ENCODE results near the gene SAMD4A.
A peak's percentile ranks its signal among the peaks of the same experiment; 100 is the strongest.

SAMD4A gene

GRCh38 chr14:54834727-54835126, 267.8 kb downstream of the SAMD4A start:
- no peak for DNase-seq (ENCODE audit: low read depth)

- DNase-seq (ENCODE audit: low read depth) = no peak
Observed at GRCh38 chr14:54836231-54836630, 269.3 kb downstream of the SAMD4A start.

- DNase-seq (ENCODE audit: low read depth) = no peak
Observed at GRCh38 chr14:54837508-54838149, 270.7 kb downstream of the SAMD4A start.

GRCh38 chr14:54838931-54839512, 272.1 kb downstream of the SAMD4A start:
- no peak for DNase-seq (ENCODE audit: low read depth)

- peak; percentile 71 for DNase-seq (ENCODE audit: low read depth)
Observed at GRCh38 chr14:54839701-54840119, 272.8 kb downstream of the SAMD4A start.

GRCh38 chr14:54840336-54840735, 273.4 kb downstream of the SAMD4A start:
- no peak for DNase-seq (ENCODE audit: low read depth)

- no peak for DNase-seq (ENCODE audit: low read depth)
Observed at GRCh38 chr14:54840798-54841197, 273.9 kb downstream of the SAMD4A start.
